ENCODE data around the gene OBI1.

The OBI1 gene

DNA sequence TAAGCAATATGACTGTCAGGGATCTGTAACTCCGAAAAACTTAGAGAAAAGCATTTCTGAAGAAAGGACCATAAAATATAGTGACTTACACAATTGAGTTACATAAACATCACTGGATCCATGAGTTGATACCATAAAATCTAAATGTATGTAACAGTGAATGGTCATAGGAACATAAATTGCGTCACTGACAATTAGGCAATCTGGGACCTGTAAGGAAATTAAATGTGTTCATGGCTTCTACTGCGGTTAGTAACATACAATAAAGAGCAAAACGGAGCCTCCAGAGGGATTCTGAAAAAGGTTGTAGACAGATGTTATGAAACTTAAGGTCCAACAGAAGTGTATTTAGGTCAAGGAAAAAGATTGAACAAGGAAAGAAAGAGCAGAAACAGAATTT lies 82.7 kb downstream of the OBI1 start:
- DNase-seq (ENCODE audit: low read depth in 2 of 2): no peak

DNA sequence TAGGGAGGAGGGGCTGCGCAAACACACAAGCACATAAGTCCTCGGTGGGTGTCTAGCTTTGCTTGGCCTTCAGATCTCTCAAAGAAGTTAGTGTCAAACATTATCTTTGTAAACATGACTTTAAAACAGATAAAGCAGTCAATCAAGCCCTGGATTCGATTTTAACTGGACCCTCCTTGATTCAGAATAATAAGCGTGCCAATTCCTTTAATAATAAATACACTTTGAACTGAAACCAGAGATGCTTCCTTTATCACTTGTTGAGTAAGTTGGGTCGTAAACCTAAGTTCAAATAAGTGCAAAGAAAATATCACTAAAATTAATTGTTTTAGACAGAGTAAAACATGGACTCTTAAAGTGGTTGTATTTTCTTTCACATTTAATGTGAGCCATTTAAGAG lies 86.5 kb downstream of the OBI1 start:
- no peak for DNase-seq (ENCODE audit: low read depth in 2 of 2)

DNA sequence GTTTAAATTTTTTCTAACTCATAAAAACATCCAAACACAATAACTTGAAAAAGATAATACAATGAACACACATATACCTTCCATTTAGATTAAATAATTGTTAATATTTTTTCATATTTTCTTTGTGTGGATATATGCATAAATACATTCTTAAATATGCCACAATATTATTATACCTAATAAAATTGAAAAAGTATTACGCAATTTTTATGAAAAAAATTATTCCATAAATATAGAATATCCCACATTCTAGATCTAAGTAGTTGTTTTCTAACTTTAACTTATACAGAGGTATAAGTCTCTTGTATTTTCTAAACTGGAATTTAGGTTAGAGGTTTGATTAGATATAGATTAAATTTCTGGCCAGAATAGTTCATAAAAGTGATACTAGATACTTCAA lies 89.9 kb downstream of the OBI1 start:
- DNase-seq (ENCODE audit: low read depth in 2 of 2): no peak

DNA sequence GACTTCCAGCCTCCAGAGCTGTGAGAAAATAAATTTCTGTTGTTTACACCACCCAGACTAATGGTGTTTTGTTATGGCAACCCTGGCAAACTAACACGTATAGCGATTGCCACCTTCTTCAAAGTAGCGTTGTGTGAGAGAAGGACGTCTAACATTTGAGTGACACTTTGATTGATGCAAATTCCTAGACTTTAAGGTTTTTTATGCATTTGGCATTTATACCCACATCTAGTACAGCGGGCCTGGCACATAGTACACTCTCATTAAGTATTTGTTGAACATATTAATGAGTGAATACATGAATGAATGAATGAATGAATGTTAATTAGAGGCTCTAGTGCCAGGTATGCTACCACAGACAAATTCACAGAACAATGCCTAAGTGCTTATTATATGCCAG lies 92.3 kb downstream of the OBI1 start:
- no peak for DNase-seq (ENCODE audit: low read depth in 2 of 2)
